Measurements from ENCODE around the gene PDK2.

Gene PDK2

DNA sequence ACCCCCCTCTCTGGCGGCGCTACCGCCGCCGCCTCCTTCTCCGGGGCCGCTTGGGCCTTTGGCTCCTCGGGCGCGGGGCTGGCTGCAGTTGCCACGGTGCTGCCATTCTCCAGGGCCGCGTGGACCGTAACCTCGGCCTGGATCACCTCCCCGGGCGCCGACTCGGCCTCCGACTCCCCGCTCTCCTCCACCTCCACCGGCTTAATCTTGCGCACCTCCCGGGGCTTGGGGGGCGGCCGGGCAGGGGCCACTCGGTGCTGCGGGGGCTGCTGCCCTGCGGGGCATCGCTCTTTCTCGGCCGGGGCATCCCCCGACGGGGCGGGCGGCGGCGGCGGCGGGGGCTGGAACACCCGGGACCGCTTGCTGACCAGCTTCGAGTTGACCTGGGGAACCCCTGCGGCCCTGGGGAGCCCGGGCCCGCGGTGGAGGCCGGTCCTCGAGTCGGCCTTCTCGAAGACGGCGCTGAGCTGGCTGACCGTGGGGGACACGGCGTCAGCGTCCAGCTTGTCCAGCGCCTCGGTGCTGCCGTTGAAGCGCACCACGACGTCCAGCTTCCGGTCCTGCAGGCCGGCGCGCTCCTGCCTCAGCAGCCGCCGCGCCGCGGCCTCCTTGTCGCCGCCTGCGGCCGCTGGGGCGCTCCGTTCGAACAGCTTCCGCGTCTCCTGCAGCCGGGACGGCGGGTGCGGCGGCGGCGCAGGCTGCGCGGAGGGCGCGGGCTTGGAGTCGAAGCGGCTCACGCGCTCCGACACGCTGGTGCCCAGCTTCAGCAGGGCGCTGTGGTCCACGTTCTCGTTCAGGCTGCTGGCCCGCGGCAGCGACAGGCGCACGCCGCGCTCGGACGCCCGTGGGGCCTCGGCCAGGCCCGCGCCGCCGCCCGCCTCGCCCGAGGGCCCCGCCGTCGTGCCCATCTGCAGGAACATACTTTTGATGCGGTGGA, 54.5 kb downstream of the PDK2 start:
- DNase-seq (ENCODE audit: low read depth): no peak

DNA sequence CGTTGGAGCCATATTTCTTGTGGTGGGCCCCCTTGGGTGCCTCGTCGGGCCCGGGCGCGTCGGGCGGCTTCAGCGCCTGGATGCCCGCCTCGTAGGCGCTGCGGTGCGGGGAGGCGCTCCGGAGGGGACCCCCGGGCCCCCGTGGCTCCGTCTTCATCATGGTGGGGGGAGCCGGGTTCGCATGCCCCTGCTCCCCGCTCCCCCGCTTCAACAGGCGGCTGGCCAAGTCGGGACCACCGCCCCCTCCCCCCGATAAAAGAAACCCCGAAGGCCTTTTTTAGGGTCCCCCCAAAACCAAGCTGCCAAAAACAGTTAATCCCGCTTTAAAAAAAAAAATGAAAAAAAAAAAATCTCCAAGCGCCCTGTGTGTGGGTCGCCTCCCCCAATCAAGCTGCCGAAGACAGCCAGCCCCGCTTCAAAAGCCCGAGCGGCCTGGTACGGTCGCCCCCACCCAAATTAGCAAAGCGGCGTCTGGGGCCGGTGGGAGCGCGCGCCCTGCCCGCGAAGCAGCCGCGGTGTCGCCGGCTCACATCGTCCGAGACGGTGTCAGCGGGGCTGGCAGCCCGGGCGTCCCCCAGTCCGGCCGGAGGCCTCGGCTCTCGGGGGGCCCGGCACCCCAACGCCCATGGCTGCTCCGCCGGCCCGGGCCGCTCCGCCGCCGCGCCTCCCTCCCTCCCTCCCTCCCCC, 55.3 kb downstream of the PDK2 start, which contains the start of gene PPP1R9B:
PPP1R9B (minus strand) TSS at position 324 of the 687 bp plus-strand sequence; CDS start at position 160, 164 bp downstream.
- DNase-seq (ENCODE audit: low read depth): no peak

DNA sequence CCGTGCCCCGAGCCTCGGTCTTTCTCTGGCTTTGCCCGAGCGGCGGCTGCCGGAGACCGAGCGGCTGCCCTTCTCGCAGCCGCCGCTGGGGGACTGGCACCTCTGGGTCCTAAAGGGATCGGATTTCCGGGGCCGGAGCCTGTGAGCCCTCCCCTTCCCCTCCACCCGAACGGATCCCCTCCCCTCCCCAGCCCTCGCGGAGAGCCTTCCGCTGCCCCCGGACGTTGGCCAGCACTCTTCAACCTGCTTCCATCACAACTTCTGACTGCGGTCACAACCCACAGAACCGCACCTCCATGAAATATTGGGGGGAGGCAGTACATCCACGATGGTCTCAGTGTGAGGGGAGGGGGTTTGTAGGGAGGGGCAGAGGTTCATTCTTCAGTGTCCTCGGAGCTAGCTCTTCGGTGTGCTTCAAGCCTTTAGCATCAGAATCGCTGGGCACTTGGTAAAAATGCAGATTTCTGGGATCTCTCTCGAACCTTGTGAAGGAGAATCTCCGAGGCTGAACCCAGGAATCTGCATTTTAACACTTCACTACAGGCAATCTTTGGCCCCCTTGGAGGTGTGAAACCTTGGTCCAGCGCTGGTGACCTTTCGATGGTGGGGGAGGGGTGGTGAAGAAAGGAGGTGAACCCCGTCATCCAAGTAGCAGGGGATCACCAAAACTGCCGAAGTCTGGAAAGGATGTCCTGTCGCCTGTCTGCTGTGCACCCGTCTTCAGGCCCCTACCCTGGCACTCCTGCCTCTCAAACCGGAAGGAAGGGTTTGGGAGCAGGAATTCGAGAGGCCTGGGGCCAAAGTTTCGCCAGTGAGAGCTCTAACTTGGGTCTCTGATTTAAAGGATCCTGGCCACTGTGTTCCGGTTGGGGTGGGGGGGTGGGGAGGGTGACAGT, 56.1 kb downstream of the PDK2 start:
- DNase-seq (ENCODE audit: low read depth): peak; percentile 79

DNA sequence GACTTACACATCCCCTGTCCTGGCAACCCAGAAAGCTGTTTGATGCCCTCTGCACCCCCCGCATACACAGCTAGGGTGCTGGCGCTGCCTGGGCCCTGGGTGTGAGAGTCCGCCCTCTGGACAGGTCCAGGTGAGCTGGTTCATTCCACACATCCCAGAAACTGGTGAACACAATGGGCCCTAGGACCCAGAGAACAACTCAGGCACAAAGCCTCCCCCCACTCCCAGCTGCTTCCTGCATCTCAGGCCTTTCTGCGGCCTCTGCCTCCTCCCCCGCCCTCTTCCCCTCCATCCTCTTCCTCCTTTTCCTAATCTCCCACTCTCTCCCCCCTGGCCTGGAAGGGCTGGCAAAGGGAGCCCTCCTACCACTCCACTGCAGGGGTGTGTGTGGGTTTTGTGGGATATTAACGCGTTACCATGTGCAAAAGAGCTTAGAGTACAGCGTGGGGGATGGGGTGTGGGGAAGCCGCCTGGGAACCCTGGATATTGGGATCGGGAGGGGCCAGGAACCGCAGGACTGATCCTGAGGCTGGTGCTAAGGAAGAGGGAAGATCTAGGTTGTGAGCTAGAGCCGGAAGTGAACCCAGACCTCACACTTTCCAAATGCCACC, 56.9 kb downstream of the PDK2 start:
- peak; percentile 70 for DNase-seq (ENCODE audit: low read depth)

DNA sequence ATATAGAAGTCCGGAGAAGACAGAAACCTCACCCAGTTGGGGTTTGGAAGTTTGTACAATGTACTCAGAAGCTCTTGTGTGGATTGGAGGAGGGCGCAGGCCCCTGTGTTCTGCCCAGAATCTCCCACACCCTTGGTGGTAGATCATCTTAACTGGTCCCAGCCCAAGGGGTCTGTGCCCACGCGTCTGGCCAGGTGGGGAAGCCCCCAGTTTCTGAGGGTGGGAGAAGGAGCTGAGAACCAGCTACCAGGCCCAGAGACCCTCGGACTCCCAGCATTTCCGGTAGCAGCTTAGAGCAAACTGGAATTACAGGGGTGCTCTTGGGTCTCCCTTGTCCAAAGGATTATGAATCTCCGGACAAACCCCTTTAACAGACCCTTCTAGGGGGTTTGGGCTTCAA, 57.6 kb downstream of the PDK2 start:
- DNase-seq (ENCODE audit: low read depth): no peak

DNA sequence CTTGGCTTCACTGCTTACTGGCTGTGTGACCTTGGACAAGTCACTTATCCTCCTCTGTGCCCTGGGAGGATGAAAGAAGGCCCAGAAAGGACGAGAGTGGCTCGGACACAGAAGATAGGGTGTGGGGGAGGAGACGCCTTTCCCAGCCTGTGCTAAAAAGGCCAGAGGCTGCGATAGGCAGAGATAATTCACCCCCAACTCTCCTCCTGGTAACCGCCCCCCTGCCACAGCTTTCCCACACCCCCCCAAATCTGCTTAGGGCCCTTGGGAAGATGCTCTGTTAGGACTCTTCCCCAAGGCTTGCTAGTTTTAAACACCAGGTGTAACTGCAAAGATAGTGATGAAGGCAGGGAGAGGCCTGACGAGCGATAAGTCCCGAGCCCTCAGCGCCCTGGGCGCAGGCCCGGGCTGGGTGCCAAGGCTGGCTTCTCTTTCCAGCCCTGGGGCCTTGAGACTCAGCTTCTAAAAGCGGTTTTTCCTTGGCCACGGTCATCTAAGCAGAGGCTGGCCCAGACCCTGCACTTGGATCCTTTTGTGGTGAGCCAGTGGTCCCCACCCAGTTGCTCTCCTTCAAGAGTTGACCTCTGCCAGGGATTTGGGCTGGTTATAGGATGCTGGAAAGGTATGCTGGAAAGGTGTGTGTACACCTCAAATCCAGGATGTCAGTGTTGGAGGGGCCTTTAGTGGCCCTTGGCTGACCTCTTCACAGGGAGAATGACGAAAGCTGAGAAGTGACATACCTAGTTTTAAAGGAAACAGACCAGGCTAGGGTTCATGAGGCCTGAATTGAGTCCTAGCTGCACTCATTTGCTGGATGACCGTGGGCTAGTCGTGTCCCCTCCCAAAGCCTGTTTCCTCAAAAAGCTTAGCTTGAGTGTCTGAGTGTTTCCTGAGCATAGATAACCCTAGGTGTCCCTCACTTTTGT, 58.8 kb downstream of the PDK2 start:
- no peak for DNase-seq (ENCODE audit: low read depth)

DNA sequence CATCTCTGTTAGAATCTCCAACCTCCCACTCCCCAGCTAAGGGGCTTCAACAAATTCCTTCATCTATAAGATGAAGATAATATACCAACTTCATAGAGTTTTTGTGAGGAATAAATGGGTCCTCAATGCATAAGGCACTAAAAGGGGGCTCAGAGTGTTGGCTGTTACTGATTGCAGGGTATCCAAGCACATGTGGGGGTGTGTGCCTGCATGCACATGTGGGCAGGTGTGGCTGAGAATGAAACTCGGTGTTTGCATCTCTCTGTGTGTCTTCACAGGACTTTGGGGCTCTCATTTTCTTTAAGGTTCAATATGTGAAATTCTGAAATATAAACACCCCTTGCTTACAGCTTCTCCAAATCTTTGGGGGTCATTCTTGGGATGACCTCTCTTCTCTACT, 59.5 kb downstream of the PDK2 start:
- DNase-seq (ENCODE audit: low read depth): no peak

DNA sequence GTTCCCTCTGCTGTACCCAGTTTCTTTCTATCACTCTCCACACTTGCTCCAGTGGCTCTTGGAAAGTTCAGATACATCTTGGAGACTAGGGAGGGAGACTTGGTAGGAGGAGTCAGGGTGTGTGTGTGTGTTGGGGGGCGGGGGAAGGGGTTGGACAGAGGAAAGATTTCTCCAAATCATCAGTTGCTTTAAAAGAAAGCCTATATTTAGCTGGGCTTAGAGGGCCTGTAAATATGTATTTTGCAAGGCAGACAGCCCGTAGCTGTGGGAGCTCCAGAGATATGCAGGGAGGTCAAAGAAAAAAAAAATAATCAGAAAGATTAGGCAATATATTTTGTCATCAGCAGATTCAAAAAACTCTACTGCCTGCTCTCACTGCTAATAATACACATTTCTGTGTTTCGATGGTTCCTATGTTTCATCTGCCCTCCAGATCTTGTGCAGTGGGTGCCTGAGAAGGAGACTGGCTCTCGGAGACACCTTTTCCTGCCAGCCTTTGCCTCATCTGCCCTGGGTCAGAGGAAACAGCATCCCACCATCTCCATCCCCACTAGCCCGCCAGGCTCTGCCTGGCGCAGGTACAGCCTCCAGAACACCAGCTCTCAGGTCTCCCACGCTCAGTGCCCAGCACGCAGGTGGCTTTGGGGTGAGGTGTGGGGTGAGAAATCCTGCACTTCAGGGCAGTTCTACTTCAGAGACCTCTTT, 60.1 kb downstream of the PDK2 start:
- DNase-seq (ENCODE audit: low read depth): no peak

DNA sequence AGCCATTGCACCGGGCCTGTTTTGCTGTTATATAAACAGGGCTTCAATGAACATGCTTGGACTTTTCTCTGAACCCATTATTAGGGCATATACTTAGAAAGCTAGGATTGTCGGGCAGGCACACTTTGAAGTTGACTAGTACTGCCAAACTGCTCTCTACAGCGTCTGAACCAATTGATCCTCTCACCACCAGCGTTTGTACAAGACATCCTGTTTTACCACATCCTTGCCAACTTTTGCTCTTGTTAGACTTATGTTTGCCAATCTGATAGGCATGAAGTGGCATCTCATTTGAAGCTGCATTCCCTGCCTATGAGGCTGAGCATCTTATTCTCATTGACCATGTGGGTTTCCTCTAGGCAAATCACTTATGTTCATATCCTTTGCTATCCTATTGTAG, 62.7 kb downstream of the PDK2 start:
- DNase-seq (ENCODE audit: low read depth): no peak

DNA sequence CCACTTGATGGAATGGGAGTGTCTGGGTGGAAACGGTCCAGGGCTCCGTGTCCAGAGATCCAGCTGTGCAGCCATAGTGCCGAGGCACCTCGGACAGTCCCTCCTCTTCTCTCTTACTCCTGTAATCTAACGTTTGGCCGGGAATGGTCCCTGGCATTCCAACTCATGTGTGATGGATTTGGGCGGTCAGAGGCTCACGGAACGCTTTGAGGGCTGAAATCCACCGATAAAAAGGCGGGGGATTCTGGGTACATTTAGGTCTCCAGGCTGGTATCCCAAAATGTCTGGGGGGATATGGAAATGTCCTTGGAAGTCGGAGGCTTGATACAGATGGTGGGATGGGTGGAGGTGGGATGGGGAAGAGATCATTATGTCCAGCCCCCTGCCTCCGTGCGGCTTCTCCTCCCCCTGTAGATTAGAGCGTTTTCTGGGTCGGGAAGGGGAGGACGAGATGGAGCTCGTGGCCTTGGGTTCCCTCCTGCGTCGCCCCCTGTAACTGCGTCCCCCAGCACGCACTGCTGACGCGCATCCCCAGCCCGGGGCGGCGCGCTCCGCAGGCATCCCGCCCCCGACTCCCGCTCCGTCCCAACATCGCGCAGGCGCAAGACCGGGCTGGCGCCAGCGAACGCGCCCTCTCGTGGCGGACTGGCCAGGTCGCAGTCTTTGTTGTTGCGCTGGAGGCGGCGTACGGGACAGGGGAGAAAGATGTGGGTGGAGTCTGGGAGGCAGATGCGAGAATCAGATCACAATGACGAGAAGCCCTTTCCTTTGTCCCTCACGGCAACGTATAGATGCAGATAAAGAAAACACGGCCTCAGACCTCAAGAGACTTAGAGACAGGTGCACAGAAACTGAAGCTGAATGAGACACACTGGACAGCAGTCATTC, 66.1 kb downstream of the PDK2 start:
- peak; percentile 83 for DNase-seq (ENCODE audit: low read depth)
